NCI-H460 (cell line): ENCODE measurements around the gene CSRP2. TPM values are rescaled to one million over a fixed set of nuclear protein-coding genes. Genes with fewer than 3 reads are reported as not detected.

Experiments used
- DNase-seq: peaks from one replicate; pipeline ENCODE4 v3.0.0-alpha.2; 2016; ENCODE audit warnings: low read depth; ENCODE audit errors: extremely low read depth
- polyA plus RNA-seq: library from polyadenylated mRNA; depleted of rRNA; stranded (reverse); fragments of >200 nt; gene quantifications from 2 replicates; pipeline ENCODE4 v1.2.3, GENCODE V29; 2014; cell fraction: nucleus; rRNA removed
- total RNA-seq: library from RNA; depleted of rRNA; stranded (reverse); fragments of >200 nt; shearing (Covaris generic); gene quantifications from 2 replicates; pipeline ENCODE4 v1.2.3, GENCODE V29; 2014; rRNA removed

CSRP2 gene
- total RNA-seq, result 3.8 and 4.0 TPM in 2 replicates
- polyA plus RNA-seq, result 3.5 and 8.7 TPM in 2 replicates

DNA sequence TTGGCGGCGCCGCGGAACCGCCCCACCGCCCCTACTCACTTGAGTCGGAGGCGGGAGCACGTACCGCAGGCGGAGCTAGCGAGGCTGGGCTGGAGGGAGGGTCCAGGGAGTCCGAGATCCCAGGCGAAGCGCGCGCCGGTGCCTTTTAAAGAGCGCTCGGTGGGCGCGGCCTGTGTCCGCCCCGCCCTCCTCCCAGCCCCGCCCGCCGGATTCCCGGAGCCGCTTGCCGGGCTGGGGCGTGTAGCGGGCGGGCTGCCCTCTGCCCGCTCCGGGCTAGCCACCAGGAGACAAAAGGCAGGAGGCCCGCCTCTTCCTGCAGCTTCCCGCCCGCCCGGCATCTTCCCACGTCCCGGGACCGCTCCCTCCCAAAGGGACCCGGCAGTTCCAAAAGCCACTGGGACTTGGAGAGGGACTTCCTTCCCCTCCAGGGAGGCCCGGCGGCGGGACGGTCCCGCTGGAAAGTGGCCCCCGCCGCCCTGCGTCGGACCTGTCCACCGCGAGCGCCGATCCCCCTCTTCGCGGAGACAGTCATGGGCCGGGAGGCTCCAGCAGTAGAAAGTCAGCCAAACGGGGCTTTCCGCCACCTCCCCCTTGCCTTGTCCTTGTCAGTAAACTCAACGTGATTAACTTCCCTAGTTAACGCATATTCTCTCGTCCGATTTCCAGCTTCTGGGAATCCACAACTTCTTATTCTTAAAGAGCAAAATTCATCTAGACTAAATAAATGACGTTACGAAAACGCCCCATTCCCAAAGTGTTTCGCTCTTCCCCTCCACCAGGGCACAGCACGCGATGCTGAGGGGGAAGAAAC lies at the start of gene CSRP2:
CSRP2 (minus strand) TSS at position 121 of the 811 bp plus-strand sequence. CDS start 12,759 bp downstream, outside the sequence.
- peak; percentile 77 for DNase-seq

DNA sequence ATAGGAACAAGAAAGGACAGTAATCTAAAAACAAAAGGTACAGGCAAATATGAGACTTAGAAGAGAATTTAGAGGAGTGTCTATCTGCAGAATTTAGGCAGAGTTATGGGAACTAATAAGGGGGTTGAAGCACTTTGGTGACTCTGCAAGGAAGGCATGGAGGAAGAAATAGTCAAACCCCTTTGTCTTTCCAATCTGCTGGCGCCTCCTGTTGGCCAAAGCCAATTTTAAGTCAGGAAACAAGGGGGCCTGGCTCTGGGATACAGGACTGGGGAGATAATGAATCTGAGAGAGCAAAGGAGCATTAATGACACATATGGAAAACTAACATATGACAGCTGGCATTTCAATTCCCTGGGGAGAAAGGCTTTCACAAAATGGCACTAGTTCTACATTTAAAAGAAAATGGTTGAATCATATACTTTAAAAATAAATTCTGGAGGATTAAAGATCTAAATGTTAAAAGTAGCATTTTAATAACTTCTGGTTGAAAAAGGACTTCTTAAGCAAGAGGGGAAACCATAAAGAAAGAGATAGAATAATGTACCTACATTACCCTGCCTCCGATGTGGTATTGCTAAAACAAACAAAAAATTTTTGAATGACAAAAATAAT lies 48.5 kb upstream of the CSRP2 start:
- peak; percentile 21 for DNase-seq

DNA sequence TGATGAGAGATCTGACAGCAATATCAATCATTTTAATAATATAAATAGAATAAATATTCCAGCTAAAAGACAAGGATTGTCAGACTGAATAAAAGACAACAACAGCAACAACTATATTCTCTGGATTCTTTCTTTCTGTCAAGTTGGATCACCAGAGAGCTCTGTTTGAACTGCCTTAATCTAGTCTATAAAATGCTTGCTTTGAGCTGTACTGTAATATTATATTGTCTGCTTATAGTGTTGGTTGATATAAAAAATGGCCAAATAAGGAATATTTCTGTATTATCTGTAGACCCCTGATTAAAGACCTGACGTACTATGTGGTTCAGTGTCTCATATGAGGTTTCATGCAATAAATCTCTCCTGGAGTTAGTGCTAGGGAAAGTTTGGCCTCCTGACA lies 46.3 kb upstream of the CSRP2 start:
- DNase-seq, result no peak

DNA sequence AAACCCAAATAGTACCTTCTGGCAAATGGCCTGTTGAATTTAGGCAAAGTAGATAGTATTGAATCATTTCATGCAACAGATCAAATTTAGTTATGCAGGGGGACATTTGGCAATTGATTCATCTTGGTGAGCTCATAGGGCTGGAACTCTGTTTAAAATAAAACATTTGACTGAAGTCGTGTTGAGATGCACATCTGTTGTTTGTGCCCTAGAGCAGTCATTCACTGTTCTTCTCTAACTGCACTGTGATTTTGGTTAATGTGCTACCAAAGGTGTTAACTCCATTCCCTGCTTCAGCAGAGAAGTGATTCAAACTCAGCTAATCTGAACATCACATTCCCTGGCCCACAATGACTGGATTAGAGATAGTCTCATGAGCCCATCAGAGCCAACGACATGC lies 44.0 kb upstream of the CSRP2 start:
- DNase-seq, result no peak

DNA sequence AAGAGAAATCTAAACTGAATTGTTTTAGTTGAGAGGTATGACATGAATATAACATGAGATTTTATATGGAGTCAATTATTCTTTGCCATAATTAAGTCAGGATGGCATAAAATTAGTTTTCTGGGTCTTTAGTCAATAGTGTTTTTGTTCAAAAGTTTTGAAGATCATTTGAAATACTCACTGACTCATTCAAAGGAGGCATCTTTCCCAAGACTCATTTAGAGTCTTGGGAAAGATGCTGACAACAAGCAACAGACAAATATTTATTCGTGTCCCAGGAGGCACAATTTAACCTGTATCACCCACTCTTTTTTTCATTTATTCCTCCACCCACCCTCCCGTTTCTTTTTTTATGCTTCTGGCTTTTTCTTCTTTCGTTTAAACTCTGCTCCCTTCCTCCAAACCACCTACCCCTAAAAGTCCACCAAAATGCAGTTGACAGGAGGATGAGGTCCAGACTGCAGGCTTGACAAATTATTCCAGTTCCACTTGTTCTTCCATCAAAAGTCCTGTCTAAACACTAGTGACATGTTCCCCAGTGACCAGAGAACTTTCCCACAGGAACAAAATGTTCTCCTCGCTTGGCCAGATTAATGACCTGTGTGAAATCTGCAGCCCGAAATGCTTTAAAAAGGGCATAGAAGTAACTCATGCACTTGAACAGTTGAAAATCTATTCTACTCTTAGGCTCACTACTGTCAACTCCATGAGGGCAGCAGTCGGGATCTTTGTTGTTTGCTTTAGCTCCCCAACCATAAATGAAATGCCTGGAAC lies 43.3 kb upstream of the CSRP2 start:
- no peak for DNase-seq

DNA sequence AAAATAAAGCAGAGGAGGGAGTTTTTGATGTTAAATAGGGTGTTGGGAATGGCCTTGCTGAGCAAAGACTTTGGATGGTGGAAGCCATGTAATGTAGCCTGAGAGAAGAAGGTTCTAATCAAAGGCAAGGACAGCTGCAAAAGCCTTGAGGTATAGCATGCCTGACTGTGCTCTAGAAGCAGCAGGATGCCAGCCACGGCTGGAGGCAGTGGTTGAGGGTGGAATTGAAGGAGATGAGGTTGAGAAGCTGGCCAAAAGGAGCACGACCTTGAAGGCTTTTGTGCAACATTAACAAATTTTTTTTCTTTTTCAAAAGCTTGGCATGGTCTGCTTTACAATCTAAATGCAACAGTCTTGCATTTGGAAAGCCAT lies 42.3 kb upstream of the CSRP2 start:
- no peak for DNase-seq

DNA sequence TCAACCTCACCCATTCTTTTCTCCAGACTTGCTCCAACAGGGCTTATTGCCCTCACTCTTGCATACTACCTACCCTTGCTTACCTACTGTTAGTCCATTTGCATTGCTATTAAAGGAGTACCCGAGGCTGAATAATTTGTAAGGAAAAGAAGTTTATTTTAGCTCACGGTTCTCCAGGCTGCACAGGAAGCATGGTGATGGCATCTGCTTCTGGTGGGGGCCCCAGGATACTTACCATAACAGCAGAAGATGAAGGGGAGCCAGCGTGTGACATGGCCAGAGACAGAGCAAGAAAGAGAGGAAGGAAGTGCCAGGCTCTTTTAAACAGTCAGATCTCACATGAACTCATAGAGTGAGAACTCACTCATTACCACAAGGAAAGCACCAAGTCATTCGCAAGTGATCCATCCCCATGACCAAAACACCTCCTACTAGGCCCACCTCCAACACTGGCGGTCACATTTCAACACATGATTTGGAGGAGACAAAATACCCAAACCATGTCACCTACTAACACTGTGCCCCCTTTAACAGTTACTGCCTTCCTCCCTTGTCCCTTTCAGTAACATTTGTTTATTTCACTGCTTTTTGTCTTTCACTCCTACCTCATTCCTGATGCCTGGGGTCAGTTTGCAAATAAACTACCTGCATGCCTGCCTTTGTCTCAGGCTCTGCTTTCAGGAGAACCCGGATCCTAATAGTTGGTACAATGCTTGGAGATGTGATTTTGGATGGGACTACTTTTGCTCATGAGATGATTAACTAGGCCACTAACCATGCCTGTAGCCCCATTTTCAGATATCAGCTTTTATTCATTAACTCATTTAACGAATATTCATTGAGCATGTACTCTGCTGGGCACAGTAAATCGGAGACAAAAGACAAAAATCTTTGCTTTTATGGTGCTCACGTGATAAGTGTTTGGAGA lies 41.6 kb upstream of the CSRP2 start:
- DNase-seq, result no peak

DNA sequence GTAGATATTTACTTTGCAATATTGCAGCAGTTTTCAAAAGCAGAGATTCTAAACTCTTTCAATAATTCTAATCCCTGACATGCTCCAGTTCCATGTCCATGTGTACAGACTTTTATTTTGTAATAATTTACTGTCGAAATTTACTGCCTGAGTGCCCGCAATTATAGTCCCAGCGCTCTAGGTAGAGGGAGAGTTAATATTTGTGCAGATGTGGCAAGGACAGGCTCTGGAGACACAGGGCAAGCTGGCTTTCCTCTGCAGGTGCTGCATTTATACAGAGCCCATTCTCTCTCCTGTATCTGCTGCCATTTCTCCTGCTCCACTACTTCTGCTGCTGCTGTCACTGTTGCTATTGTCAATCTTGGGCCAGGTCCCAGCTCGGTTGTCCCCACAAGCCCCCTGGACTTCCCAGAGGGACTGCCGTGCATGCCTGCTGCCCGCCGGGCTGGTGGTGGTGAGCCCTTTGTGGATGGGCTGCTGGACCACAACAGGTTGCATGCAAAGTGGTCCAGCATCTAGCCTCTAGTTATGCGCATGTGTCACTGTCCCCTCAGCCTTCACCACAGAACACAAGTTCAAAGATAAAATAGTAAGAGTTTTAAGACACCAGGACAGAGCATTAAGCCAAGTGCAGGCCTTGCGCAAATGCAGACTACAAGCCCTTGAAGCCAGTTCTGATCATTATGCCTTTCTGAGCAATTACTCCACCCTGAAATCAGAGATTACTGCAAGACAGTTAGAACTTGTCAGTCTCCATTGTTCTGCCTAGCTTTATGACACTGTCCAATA lies 40.8 kb upstream of the CSRP2 start:
- DNase-seq, result no peak

DNA sequence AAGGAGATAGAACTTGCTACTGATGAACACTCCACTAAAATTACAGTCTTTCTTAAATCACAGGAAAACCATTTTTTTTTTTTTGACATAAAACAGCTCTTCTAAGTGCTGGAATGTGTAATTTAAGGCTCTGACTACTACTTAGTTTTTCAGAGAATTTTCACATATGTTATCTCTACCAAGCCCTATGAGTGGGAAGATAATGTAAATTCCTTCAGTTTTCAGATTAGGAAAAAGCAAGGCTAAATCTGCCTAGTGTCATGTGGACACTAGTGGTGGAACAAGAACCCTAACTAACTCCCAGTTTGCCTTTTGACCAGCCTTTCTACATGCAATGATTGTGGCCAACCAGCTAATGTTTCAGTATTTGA lies 37.3 kb upstream of the CSRP2 start:
- no peak for DNase-seq

DNA sequence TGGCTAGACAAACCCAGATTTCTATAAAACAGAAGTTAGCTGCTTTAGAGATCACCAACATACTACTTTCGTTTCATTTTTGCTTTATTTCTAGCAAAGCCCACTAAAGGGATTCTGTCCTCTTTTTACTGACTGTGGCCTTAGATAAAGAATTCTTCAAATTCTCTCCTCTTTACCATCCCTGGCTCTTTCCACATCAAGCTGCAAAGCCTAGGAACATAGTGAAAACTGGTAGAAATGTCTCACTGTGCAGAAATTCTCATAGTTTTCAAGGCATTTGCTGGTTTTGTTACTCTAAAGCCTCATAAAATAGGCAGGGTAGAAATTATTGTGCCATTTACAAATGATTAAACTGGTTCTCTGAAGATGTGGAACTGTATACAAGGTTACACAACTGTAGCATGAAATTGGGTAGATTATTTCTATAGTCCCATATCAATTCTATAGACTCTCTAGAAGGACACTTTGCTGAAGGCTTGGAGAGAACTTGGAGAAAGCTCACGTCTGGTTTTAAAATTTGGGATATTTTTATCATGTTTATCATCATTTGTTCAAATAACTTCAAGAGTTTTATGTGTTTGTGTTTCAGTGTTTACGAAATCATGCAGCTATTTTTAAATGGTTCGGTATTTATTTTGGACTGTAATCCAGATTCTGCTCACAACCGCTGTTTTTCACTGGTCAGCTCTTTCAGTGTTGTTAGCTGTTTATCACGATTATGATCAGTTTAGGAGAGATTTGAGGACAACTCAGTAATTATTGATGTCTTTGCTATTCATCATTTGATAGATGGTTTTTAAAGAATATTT lies 36.7 kb upstream of the CSRP2 start:
- DNase-seq, result no peak

DNA sequence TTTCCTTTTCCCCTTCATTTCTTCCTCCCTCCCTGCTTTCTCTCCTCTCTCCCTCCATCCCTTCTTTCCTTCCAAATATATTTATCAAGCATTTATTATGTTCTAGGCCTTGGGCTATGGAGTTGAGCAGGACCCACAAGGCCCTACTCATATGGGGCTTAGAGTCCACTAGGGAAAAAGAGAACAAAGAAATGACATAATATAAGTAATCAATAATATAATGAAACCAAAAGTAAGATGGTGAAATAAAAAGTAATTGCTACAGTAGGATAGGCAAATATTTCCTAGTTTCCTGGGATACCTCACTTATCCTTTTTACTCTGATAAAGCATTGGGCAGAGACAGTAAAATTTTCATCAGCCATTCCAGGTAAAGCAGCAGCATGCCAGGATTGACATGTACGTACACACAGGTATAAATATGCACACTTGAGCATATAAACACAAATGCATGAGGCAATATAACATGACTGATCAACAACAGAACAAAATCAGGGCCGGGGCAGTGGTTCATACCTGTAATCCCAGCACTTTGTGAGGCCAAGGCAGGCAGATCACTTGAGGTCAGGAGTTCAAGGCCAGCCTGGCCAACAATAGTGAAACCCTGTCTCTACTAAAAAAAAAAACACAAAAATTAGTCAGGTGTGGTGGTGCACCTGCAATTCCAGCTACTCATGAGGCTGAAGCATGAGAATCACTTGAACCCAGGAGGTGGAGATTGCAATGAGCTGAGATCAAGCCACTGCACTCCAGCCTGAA lies 35.5 kb upstream of the CSRP2 start:
- DNase-seq, result no peak

DNA sequence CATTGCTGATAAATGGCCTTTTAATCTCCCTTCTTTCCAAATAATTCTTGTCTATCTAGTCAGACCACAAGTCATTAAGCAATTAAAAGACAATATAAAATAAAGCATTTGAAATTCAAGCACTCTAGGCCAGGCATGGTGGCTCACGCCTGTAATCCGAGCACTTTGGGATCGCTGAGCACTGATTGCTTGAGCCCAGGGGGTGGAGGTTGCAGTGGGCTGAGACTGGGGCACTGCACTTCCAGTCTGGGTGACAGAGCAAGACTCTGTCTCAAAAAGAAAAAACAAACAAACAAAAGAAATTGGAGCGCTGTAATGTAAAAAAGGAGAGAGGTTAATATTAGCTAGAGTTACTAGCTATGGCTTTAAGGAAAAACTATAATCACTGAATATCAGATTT lies 30.5 kb upstream of the CSRP2 start:
- no peak for DNase-seq

DNA sequence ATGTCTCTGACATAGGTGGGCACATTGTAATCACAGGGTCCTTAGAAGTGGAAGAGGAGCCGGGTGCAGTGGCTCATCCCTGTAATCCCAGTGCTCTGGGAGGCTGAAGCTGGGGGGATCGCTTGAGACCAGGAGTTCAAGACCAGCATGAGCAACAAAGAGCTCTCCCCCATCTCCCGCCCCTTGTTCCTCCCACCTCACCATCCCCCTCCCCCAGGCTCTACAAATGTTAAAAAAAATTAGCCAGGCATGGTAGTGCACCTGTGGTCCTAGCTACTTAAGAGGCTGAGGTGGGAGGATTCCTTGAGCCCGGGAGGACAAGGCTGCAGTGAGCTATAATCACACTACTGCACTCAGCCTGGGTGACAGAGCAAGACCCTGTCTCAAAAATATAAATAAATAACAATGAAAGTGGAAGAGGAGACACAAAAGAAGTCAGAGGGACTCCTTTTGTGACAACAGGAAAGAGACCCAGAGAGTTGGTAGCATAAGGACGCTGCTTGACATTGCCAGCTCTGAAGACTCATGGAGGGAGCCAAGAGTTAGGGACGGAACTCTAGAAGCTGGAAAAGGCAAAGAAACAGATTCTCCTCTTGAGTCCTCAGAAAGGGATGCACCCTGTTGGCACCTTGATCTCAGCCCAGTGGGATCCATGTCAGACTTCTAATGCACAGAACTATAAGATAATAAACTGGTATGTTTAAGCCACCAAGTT lies 29.6 kb upstream of the CSRP2 start:
- no peak for DNase-seq

DNA sequence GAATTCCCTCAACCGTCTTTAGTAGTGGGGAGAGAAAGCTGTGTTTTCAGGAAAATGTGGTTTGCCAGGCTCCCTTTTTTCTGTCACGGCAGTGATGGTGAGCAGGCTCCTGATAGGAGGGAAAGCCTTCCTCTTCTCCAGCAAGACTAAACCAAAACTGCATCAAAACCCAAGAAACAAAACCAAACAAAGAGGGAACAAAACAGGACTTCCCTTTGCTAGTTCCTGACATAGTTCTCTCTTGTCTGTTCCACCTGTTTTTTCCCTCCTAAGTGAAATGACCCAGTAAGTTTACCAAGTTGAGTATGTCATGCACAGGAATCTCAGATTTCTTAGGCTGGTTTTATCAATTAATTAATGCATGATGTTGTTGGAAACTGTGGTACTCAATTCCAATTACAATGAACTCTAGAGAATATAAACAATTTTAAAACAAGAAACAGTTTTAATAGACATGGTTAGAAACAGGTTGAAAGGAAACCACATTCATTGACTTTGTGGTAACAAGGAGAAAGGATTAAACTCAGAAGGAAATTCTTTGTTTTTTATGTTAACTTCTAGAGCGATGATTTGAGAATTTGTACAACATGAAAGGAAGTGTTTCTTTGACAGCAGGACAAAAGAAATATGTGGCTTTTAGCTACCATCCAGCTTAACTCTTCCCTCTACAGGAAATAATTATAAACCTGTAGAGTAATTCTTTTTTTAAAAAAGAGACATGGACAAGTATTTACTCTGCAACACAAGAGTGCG lies 23.0 kb upstream of the CSRP2 start:
- no peak for DNase-seq

DNA sequence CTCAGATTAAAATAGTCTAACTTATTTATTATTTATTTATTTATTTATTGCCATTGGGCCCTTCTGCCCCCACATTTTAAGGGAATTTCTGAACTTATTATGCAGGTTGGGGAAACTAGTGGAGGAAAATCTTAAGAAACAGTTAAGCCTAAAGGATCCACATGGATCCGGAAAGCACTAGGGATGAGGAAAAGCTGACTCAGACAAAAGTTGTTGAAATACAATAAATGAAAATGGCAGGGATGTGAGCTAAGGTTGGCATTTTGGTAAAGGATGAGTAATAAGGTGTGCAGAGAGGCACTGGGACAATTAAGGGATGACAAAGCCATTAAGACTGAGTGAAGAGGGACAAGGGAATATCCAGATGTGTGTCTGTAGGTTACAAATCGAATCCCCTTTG lies 20.7 kb upstream of the CSRP2 start:
- no peak for DNase-seq

DNA sequence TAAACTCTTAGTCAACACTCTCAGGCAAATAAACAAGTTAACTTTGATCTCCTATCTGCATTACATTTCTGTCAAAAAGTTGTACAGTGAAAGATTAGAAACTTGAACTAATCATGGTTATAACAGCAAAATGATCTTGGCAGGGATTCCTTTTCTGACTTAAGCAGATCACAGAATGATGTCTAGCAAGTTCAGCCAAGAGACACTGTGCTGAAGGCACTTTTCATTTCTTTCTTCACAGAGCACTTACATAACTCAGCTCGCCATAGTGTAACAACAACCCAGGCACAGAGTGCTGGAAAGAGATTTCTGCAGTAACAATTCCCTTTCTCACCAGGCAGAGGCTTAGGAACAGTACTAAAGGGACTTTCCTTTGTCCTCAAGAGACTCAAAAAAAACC lies 19.6 kb upstream of the CSRP2 start:
- no peak for DNase-seq

DNA sequence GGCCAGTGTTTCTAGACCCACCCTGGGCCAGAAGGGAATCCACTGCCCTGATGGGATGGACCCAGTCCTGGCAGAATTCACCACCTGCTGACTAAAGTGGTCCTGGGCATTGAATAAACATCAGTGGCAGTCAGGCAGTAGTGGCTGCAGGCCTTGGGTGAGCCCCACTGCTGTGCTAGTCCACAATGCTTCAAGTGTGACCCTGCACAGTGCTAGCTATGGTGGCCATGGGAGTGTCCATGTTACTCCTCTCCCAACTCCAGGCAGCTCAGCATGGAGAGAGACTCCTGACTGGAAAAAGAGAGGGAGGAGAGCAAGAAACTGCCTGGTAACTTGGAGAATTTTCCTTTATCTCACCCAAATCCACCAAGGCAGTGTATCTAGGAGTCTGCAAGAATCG lies 17.5 kb upstream of the CSRP2 start:
- no peak for DNase-seq
